ENCODE data around the gene TNMD.

- no peak for TF ChIP-seq POLR2A (IDR thresholded peaks at IDR 0.05)
- TF ChIP-seq CTCF (IDR thresholded peaks at IDR 0.05), result no peak
Measured at GRCh38 chrX:100643212-100643611, 58.5 kb downstream of the TNMD start.
